Parietal lobe (tissue), 2 donors: ENCODE results near the gene MYB. TPM values are rescaled to one million over a fixed set of nuclear protein-coding genes. Genes with fewer than 3 reads are reported as not detected.

ENCODE experiments used
- small RNA-seq: library from RNA; depleted of rRNA; stranded (forward); fragments of <200 nt; gene quantifications from one replicate; pipeline ENCODE3, GENCODE V24; 2014; ENCODE audit warnings: low replicate concordance
- total RNA-seq: library from RNA; depleted of rRNA; stranded (reverse); fragments of >200 nt; gene quantifications from one replicate; pipeline ENCODE4 v1.2.3, GENCODE V29; 2014

MYB gene
- total RNA-seq, result 5.6 TPM

DNA sequence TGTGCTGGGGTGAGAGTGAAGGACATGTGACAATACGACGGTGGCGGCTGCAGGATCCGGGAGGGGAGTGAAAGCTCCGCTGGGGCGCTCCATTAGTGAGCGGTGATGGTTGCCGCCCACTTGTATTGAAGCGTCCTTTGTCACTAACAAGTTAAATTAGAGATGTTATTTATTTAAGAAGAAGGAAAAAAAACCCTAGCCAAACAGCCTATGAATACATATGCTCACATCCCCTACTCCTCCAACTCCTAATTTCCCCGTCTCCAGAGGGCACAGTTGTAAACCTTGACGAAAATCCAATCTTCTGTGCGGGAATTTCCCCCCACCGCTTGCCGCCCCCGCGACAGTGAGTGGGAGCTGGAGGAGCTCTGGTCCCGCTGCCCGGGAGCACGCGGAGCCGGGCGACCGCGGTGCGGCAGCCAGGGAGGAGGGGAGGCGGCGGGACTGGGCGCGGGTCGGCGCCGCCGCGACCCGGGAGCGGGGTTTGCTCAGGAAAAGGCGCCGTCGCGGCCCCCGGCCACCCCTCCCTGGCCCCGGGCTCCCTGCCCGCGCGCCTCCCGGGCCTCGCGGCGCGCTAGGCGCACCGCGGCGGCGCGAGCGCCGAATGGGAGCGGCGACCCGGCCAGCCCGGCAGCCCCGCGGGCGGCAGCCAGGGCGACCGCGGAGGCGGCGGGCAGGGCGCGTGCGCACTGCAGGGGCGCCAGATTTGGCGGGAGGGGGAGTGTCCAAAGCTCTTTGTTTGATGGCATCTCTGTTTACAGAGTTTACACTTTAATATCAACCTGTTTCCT is at the start of gene MYB:
TSS of gene MYB (plus strand) at position 767 of the 791 bp plus-strand sequence. CDS start 206 bp downstream, outside the sequence.

Small RNAs within 50 kb of the gene (small RNA-seq; reads per million reads assigned to genes)
- not detected for gene MIR548A2

Other genes starting within 250 kb of the MYB start
- 13.1 TPM for gene ALDH8A1, start 231.2 kb upstream of the MYB start, total RNA-seq
- gene HBS1L, start 126.5 kb upstream of the MYB start, total RNA-seq, result 92.3 TPM